ENCODE results near the gene NEGR1. TPM values are rescaled to one million over a fixed set of nuclear protein-coding genes. Genes with fewer than 3 reads are reported as not detected.

The NEGR1 gene
- total and polyA plus RNA-seq, 12 donors: 2.3 to 18.3 (median 5.2) TPM

DNA sequence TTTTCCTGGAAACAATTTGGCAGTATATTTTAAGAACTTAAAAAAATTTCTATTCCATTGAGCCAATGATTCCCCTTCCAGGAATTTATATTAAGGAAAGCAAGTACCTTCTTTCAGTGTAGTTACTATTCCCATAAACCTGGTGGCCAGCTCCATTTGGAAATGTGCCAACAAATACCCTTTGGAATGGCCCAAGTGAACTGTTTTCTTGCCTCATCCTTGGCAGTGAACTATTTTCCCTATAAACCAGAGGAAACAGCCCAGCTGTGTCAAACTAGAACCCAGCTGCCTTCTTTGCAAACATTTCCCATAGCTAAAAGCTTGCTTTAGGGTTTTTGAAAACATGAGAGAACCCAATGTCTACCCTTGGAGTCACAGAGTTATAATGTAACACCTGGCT, 496.9 kb downstream of the NEGR1 start:
- Histone ChIP-seq H3K27me3 (no peaks in the 10 kb centered on the region), H3K9me3 (no peaks in the 10 kb centered on the region), H3K4me1 (peaks cover 0 to 12% (median 3%) of the 10 kb centered on the region in 9 donors), H3K4me3 (no peak overlapping the region), H3K36me3 (no peaks in the 10 kb centered on the region), H3K27ac (no peak overlapping the region)
- intact Hi-C loops (cut with DNase I): no loop called here
- TF ChIP-seq, protein P1, sequence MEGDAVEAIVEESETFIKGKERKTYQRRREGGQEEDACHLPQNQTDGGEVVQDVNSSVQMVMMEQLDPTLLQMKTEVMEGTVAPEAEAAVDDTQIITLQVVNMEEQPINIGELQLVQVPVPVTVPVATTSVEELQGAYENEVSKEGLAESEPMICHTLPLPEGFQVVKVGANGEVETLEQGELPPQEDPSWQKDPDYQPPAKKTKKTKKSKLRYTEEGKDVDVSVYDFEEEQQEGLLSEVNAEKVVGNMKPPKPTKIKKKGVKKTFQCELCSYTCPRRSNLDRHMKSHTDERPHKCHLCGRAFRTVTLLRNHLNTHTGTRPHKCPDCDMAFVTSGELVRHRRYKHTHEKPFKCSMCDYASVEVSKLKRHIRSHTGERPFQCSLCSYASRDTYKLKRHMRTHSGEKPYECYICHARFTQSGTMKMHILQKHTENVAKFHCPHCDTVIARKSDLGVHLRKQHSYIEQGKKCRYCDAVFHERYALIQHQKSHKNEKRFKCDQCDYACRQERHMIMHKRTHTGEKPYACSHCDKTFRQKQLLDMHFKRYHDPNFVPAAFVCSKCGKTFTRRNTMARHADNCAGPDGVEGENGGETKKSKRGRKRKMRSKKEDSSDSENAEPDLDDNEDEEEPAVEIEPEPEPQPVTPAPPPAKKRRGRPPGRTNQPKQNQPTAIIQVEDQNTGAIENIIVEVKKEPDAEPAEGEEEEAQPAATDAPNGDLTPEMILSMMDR (IDR thresholded peaks at IDR 0.05): no peak
- ATAC-seq: peak in 2 of 8 donors; percentile 22 to 51
- no peak for DNase-seq

DNA sequence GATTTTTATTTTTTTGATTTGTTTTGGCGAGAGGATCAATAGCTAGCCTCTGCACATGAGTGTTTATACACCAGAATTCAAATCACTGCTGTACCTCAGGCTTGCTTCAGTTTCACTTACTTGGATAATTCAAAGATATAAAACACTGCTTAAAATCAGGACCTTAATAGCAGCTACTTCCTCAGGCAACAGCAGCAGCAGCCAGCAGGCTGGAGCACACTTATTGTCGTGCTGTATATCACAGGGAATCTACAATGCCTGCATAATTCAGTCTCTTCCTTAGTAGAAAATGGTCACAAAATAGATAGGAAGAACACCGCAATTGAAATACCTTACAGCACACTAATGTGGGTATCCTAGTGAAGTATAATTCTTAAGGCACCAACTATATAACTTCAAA, 497.3 kb downstream of the NEGR1 start:
- ATAC-seq: peak in 1 of 8 donors; percentile 9

DNA sequence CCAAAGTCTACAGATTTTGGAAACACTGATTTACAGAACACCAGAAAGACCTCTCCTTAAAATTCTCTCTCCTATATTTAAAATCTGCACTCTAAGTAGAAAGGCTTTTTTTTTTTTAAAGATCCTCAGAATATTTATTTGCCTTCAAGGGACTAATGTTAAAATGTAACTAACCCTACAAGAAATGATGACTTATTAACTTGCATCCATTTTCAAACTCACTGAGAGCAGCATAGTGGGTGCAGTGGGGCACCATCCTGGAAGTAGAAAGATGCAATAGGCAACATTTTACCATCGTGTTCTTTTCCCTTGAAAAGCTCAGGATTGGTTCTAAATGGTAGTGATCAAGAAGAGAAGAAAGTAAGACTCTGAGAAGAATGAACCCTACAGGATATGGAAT, 498.1 kb downstream of the NEGR1 start:
- 73 to 81% methylated on average over 1 of the region's 1 CpG for WGBS, 2 donors
- Histone ChIP-seq H3K36me3 (no peaks in the 10 kb centered on the region), H3K4me1 (peaks cover 0 to 12% (median 3%) of the 10 kb centered on the region in 9 donors), H3K4me3 (no peak overlapping the region), H3K9me3 (no peaks in the 10 kb centered on the region), H3K27ac (no peak overlapping the region), H3K27me3 (no peaks in the 10 kb centered on the region)
- ATAC-seq (no peak), DNase-seq (no peak)
- intact Hi-C loops (cut with DNase I): no loop called here
- TF ChIP-seq, protein P1 (IDR thresholded peaks at IDR 0.05): no peak

More for the DNA sequence above, 497.3 kb downstream of the NEGR1 start:
- Histone ChIP-seq H3K9me3 (no peaks in the 10 kb centered on the region), H3K4me3 (no peak overlapping the region), H3K4me1 (peaks cover 0 to 12% (median 3%) of the 10 kb centered on the region in 9 donors), H3K27me3 (no peaks in the 10 kb centered on the region), H3K27ac (no peak overlapping the region), H3K36me3 (no peaks in the 10 kb centered on the region)
- no peak for DNase-seq
- WGBS, 2 donors: 50 to 54% methylated on average over 3 of the region's 3 CpGs
- intact Hi-C loops (cut with DNase I): no loop called here
- TF ChIP-seq, protein P1 (IDR thresholded peaks at IDR 0.05): no peak

DNA sequence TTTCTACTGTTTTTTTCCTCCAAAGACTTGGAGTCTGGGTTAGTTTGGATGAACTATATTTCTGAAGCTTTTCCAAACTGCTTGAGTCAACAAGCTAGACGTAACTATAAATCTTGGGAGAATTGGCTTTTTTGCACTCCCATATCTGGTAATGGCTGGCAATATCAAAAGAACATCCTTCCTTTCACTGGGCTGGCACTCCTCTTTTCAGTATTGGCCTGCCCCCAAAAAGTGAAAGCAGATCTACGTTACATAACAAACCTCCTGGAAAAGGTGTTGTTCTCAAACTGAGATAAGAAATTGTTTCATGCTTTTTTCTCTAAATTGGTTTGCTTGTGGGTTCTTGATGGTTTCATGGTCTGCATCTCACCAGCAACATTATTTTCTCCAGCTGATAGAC, 499.3 kb downstream of the NEGR1 start:
- Histone ChIP-seq H3K27ac (no peak overlapping the region), H3K36me3 (no peaks in the 10 kb centered on the region), H3K27me3 (no peaks in the 10 kb centered on the region), H3K9me3 (no peaks in the 10 kb centered on the region), H3K4me3 (no peak overlapping the region), H3K4me1 (peaks cover 0 to 12% (median 3%) of the 10 kb centered on the region in 9 donors)
- ATAC-seq (no peak), DNase-seq (no peak)
- intact Hi-C loops (cut with DNase I): no loop called here
- 48 to 57% methylated on average over 2 of the region's 2 CpGs for WGBS, 2 donors
- TF ChIP-seq, protein P1 (IDR thresholded peaks at IDR 0.05): no peak

All from heart right ventricle (tissue), 16 donors.